ENCODE results near the gene ENOX2.

DNA sequence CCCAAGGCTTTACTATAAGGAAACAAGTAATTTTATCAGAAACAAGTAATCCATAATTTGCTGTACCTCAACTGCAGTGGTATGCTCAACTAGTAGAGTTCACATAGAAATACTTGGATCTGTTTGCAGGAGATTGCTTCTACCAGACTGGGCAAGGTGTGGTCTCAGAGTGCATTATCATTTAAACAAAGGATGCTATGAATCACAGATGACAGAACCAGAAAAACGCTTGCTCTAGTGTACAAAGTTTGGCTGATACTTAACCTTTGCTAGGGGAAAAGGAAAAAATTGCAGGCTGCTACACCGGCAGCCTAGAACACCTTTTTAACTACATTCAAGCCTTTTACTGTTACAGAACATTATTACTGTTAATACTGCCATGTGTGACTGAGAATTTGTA, 97.1 kb downstream of the ENOX2 start:
- TF ChIP-seq, protein P1, sequence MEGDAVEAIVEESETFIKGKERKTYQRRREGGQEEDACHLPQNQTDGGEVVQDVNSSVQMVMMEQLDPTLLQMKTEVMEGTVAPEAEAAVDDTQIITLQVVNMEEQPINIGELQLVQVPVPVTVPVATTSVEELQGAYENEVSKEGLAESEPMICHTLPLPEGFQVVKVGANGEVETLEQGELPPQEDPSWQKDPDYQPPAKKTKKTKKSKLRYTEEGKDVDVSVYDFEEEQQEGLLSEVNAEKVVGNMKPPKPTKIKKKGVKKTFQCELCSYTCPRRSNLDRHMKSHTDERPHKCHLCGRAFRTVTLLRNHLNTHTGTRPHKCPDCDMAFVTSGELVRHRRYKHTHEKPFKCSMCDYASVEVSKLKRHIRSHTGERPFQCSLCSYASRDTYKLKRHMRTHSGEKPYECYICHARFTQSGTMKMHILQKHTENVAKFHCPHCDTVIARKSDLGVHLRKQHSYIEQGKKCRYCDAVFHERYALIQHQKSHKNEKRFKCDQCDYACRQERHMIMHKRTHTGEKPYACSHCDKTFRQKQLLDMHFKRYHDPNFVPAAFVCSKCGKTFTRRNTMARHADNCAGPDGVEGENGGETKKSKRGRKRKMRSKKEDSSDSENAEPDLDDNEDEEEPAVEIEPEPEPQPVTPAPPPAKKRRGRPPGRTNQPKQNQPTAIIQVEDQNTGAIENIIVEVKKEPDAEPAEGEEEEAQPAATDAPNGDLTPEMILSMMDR (IDR thresholded peaks at IDR 0.05), result no peak
- TF ChIP-seq POLR2A (IDR thresholded peaks at IDR 0.05) (no peak), EP300 (IDR thresholded peaks at IDR 0.05) (no peak)

Measured in upper lobe of left lung (tissue), 4 donors.